DOHH2 (cell line): ENCODE measurements around the gene METTL8.

Source experiments
- EZH2phosphoT487 ChIP-seq: fragments of 200-600 bp; sonication (generic); IDR thresholded peaks from 2 replicates; pipeline ENCODE4 v1.6.1; 2017; ENCODE audit warnings: borderline replicate concordance, mild to moderate bottlenecking, antibody characterized with exemption, low read length, moderate library complexity, mixed read lengths
- TF ChIP-seq, protein P1 (sequence below): fragments of 200-600 bp; sonication (generic); IDR thresholded peaks from one replicate; pipeline ENCODE4 v1.5.1; 2014; ENCODE audit warnings: antibody characterized with exemption, mild to moderate bottlenecking, low read depth, low read length; ENCODE audit not compliant: poor library complexity, severe bottlenecking

DNA sequence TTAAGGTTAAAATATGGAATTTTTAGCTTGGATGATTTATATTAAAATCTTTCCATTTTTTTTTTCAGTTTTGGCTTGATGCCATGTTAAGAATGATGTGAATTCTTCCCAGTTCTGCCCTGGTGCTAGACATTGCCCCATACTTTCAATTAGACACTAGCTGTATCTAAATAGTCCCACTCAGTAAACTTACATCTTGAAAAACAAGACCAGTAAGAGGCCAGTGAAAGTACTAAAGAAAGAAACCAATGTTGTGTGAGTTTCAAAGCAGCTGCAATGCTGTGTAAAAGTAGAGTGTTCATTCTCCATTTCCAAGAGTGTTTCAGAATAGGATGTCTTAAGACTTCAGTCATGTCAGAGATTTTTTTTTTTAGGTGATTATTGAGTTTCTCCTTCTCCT lies 48.5 kb upstream of the METTL8 start:
- TF ChIP-seq, protein P1, sequence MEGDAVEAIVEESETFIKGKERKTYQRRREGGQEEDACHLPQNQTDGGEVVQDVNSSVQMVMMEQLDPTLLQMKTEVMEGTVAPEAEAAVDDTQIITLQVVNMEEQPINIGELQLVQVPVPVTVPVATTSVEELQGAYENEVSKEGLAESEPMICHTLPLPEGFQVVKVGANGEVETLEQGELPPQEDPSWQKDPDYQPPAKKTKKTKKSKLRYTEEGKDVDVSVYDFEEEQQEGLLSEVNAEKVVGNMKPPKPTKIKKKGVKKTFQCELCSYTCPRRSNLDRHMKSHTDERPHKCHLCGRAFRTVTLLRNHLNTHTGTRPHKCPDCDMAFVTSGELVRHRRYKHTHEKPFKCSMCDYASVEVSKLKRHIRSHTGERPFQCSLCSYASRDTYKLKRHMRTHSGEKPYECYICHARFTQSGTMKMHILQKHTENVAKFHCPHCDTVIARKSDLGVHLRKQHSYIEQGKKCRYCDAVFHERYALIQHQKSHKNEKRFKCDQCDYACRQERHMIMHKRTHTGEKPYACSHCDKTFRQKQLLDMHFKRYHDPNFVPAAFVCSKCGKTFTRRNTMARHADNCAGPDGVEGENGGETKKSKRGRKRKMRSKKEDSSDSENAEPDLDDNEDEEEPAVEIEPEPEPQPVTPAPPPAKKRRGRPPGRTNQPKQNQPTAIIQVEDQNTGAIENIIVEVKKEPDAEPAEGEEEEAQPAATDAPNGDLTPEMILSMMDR, result no peak
- no peak for TF ChIP-seq EZH2phosphoT487
